ENCODE measurements around the gene TLN1. TPM values are rescaled to one million over a fixed set of nuclear protein-coding genes. Genes with fewer than 3 reads are reported as not detected.

TLN1 gene
- total RNA-seq, 2 donors from 2014 or later: 177 to 196 TPM

GRCh38 chr9:35741740-35742139 is 9.7 kb upstream of the TLN1 start:
- H3K27me3 ChIP-seq: no peaks in the 10 kb centered on the region
- intact Hi-C loops (cut with DNase I): no loop called here
- H3K9ac ChIP-seq (ENCODE audit: low read depth in 2 of 2, low read length in 2 of 2): no peak overlapping the region
- peaks cover 14% of the 10 kb centered on the region for H3K36me3 ChIP-seq
- H3K27ac ChIP-seq: no peak overlapping the region
- DNase-seq: no peak
- no peak overlapping the region for H3K4me3 ChIP-seq
- no peaks in the 10 kb centered on the region for H3K9me3 ChIP-seq
- no peak for TF ChIP-seq CTCF (IDR thresholded peaks at IDR 0.05)
- H3K4me1 ChIP-seq: peaks cover 9% of the 10 kb centered on the region

GRCh38 chr9:35740243-35740642 is 8.2 kb upstream of the TLN1 start:
- Histone ChIP-seq H3K27ac (no peak overlapping the region), H3K4me1 (no peaks in the 10 kb centered on the region), H3K27me3 (no peaks in the 10 kb centered on the region), H3K36me3 (peaks cover 21% of the 10 kb centered on the region), H3K9ac (ENCODE audit: low read depth in 2 of 2, low read length in 2 of 2) (no peak overlapping the region), H3K4me3 (no peak overlapping the region), H3K9me3 (no peaks in the 10 kb centered on the region)
- intact Hi-C loops (cut with DNase I): no loop called here
- DNase-seq: no peak
- TF ChIP-seq CTCF (IDR thresholded peaks at IDR 0.05): no peak

DNA sequence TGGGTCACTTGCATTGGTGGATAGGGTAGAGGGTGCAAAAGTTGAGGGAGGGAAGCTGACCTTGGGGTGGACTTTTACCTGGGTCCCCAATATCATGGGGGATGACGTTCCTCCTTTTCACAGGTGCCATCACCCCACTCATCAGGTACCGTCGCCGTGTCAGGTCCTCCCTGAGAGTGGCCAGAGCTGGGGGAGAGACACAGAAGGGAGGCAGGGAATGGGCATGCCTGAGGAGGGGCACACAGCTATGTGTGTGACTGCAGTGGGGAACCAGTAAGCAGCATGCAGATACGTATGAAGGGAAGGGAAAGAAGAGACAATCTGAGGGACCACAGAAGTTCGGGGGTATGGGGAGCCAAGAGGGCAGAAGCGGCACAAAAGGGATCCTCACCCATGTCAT is 6.9 kb upstream of the TLN1 start:
- Histone ChIP-seq H3K27me3 (no peaks in the 10 kb centered on the region), H3K9me3 (no peaks in the 10 kb centered on the region), H3K9ac (ENCODE audit: low read depth in 2 of 2, low read length in 2 of 2) (no peak overlapping the region), H3K4me1 (peaks cover 6% of the 10 kb centered on the region), H3K4me3 (no peak overlapping the region), H3K27ac (no peak overlapping the region), H3K36me3 (peaks cover 24% of the 10 kb centered on the region)
- intact Hi-C loops (cut with DNase I): no loop called here
- no peak for TF ChIP-seq CTCF (IDR thresholded peaks at IDR 0.05)
- DNase-seq: no peak

DNA sequence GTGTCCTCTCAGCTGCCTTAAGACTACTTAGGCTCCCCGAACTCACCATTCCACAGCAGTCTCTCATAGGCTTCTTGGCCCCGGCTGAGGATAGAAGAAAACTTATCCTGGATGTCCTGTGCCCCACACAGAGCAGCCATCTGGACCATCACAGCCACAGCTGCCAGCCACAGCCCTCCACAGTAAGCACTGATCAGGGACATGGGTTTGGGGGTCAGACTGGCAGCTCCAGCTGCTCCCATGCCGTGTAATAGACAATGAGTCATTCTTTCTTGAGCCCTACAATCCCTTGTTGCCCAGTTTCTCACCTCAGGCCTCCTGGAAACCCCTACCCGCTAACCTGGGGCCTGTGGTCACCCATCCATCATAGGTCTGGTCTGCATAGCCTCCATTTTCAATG is 6.2 kb upstream of the TLN1 start:
- no peaks in the 10 kb centered on the region for H3K27me3 ChIP-seq
- intact Hi-C loops (cut with DNase I): no loop called here
- DNase-seq: no peak
- no peaks in the 10 kb centered on the region for H3K9me3 ChIP-seq
- no peak overlapping the region for H3K4me3 ChIP-seq
- H3K27ac ChIP-seq: no peak overlapping the region
- no peak overlapping the region for H3K9ac ChIP-seq (ENCODE audit: low read depth in 2 of 2, low read length in 2 of 2)
- H3K36me3 ChIP-seq: peaks cover 24% of the 10 kb centered on the region
- H3K4me1 ChIP-seq: peaks cover 11% of the 10 kb centered on the region
- TF ChIP-seq CTCF (IDR thresholded peaks at IDR 0.05): no peak

GRCh38 chr9:35737143-35737542 is 5.1 kb upstream of the TLN1 start:
- Histone ChIP-seq H3K27ac (no peak overlapping the region), H3K36me3 (peaks cover 24% of the 10 kb centered on the region), H3K4me1 (peaks cover 11% of the 10 kb centered on the region), H3K27me3 (no peaks in the 10 kb centered on the region), H3K9me3 (no peaks in the 10 kb centered on the region), H3K9ac (ENCODE audit: low read depth in 2 of 2, low read length in 2 of 2) (no peak overlapping the region), H3K4me3 (no peak overlapping the region)
- DNase-seq: no peak
- TF ChIP-seq CTCF (IDR thresholded peaks at IDR 0.05): no peak
- intact Hi-C loops (cut with DNase I): no loop called here

DNA sequence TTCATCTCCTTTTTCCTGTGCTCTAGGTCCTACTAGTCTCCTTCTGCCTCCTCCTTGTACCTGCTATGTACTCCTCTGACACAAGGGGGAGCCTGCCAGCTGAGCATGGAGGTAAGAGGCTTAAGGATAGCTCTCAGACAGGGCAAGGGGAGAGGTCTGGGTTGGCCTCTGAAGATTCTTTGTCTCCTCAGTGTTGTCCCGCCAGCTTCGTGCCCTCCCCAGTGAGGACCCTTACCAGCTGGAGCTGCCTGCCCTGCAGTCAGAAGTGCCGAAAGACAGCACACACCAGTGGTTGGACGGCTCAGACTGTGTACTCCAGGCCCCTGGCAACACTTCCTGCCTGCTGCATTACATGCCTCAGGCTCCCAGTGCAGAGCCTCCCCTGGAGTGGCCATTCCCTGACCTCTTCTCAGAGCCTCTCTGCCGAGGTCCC is 4.2 kb upstream of the TLN1 start:
- Histone ChIP-seq H3K9me3 (no peaks in the 10 kb centered on the region), H3K27ac (no peak overlapping the region), H3K4me1 (peaks cover 11% of the 10 kb centered on the region), H3K9ac (ENCODE audit: low read depth in 2 of 2, low read length in 2 of 2) (no peak overlapping the region), H3K36me3 (peaks cover 24% of the 10 kb centered on the region), H3K4me3 (no peak overlapping the region), H3K27me3 (no peaks in the 10 kb centered on the region)
- intact Hi-C loops (cut with DNase I): no loop called here
- TF ChIP-seq CTCF (IDR thresholded peaks at IDR 0.05): peak; percentile 70
- peak; percentile 81 for DNase-seq

All from colonic mucosa (tissue), 4 donors.